ENCODE measurements around the gene NLK.
A peak's percentile ranks its signal among the peaks of the same experiment; 100 is the strongest.
"Not testable (repeated sequence)": the region's sequence is repeated elsewhere in the genome, so short reads cannot be mapped to it uniquely, and the experiment has no call there.

NLK gene

GRCh38 chr17:28228109-28228840 lies 185.8 kb downstream of the NLK start:
- POLR2A ChIA-PET (ENCODE audit: low non-redundant PET) = no interaction called here

GRCh38 chr17:28228986-28229729 lies 186.7 kb downstream of the NLK start:
- ChIA-PET POLR2A (ENCODE audit: low non-redundant PET) (interaction anchor here (0.6 kb wide), 1 partner anchor 338 kb away, joined by 3 read pairs; no protein-coding TSS in a partner anchor), CTCF (interaction anchor here (0.6 to 0.7 kb wide), 4 partner anchors 67 to 111 kb away, joined by 3 to 4 read pairs (median 3); no protein-coding TSS in a partner anchor)
- TF ChIP-seq, protein P1, sequence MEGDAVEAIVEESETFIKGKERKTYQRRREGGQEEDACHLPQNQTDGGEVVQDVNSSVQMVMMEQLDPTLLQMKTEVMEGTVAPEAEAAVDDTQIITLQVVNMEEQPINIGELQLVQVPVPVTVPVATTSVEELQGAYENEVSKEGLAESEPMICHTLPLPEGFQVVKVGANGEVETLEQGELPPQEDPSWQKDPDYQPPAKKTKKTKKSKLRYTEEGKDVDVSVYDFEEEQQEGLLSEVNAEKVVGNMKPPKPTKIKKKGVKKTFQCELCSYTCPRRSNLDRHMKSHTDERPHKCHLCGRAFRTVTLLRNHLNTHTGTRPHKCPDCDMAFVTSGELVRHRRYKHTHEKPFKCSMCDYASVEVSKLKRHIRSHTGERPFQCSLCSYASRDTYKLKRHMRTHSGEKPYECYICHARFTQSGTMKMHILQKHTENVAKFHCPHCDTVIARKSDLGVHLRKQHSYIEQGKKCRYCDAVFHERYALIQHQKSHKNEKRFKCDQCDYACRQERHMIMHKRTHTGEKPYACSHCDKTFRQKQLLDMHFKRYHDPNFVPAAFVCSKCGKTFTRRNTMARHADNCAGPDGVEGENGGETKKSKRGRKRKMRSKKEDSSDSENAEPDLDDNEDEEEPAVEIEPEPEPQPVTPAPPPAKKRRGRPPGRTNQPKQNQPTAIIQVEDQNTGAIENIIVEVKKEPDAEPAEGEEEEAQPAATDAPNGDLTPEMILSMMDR (conservative IDR thresholded peaks at IDR 0.05; ENCODE audit: low read depth) = no peak
- no peak for DNase-seq (ENCODE audit: low spot score)
- no peak overlapping the region for H3K27ac ChIP-seq

More at GRCh38 chr17:28228109-28228840, 185.8 kb downstream of the NLK start:
- CTCF ChIA-PET = interaction anchor here (0.6 kb wide), 2 partner anchors 68 to 87 kb away, joined by 3 read pairs; no protein-coding TSS in a partner anchor
- TF ChIP-seq, protein P1 (conservative IDR thresholded peaks at IDR 0.05; ENCODE audit: low read depth) = no peak
- DNase-seq (ENCODE audit: low spot score) = no peak
- peak overlapping the region; percentile 59 for H3K27ac ChIP-seq

DNA sequence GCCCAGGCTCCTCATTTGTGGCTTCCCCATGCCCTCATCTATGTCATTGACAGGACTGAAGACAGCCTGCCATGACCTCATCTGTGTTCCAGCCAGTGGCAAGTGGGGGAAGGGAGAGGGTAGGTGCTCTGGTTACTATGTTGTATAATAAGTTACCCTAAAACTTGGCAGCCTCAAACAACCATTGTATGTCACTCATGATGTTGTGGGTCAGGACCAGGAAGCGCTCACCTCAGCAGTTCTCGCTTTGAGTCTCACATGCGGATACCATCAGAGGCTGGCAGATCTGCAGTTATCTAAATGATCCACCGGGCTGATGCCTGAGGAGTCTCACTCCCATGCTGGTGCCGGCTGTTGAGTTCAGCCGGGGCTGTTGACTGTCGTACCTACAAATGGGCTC lies 187.5 kb downstream of the NLK start:
- no peak overlapping the region for H3K27ac ChIP-seq
- POLR2A ChIA-PET (ENCODE audit: low non-redundant PET) = no interaction called here
- CTCF ChIA-PET = no interaction called here
- DNase-seq (ENCODE audit: low spot score) = no peak
- TF ChIP-seq, protein P1 (conservative IDR thresholded peaks at IDR 0.05; ENCODE audit: low read depth) = no peak

GRCh38 chr17:28230607-28231006 lies 188.1 kb downstream of the NLK start:
- POLR2A ChIA-PET (ENCODE audit: low non-redundant PET); H3K27ac ChIP-seq; DNase-seq (ENCODE audit: low spot score): not testable (repeated sequence)
- CTCF ChIA-PET = interaction anchor here (0.6 kb wide), 1 partner anchor 109 kb away, joined by 3 read pairs; no protein-coding TSS in a partner anchor

- CTCF ChIA-PET; POLR2A ChIA-PET (ENCODE audit: low non-redundant PET): not testable (repeated sequence)
Measured at GRCh38 chr17:28231624-28232023, 189.1 kb downstream of the NLK start.

GRCh38 chr17:28232966-28233870 lies 190.7 kb downstream of the NLK start:
- POLR2A ChIA-PET (ENCODE audit: low non-redundant PET) = interaction anchor here (0.9 kb wide), 1 partner anchor 18 kb away, joined by 3 read pairs; no protein-coding TSS in a partner anchor
- DNase-seq (ENCODE audit: low spot score); H3K27ac ChIP-seq: not testable (repeated sequence)
- TF ChIP-seq, protein P1 (conservative IDR thresholded peaks at IDR 0.05; ENCODE audit: low read depth) = peak; percentile 72
- CTCF ChIA-PET = interaction anchor here (0.6 to 1.5 kb wide), 8 partner anchors 13 to 296 kb away, joined by 3 to 12 read pairs (median 4); no protein-coding TSS in a partner anchor

More at GRCh38 chr17:28231624-28232023, 189.1 kb downstream of the NLK start:
- H3K27ac ChIP-seq; DNase-seq (ENCODE audit: low spot score): not testable (repeated sequence)

DNA sequence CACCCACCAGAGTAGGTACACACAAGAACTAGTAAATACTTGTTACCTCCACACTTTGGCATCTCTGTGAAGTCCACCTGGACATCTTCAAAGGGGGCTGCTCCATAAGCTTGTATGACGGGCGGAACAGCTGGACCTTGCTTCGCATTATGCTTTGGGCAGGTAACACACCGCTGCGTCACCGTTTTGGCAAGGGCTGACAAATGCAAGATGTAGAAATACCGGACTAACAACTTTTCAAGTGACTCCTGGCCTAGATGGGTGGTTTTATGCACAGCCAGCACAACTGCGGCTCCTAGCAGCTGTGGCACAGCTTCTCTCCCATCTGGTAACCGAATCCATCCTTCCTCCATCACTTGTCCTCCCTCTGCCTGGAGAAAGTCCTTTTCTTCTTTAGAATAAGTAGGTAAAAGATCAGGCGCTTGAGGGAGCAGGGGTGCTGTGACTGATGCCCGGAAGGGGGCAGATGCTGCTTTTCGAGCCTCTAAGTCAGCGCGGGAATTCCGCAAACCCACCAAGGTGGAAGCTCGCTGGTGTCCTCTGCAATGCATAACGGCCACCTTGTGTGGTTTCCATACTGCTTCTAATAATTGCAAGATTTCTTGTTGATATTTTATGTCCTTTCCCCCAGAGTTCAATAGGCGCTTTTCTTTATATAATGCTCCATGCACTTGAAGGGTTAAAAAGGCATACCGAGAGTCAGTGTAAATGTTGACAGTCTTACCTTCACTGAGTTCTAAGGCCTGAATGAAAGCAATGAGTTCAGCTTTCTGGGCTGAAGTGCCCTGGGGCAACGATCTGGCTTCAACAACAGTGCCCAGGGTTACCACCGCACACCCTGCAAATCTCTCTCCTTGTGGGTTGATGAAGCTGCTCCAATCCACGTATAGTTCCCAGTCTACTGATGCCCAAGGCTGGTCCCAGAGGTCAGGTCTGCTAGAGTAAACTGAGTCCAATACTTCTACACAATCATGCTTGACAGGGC lies 191.7 kb downstream of the NLK start:
- DNase-seq (ENCODE audit: low spot score) = peak; percentile 51

DNA sequence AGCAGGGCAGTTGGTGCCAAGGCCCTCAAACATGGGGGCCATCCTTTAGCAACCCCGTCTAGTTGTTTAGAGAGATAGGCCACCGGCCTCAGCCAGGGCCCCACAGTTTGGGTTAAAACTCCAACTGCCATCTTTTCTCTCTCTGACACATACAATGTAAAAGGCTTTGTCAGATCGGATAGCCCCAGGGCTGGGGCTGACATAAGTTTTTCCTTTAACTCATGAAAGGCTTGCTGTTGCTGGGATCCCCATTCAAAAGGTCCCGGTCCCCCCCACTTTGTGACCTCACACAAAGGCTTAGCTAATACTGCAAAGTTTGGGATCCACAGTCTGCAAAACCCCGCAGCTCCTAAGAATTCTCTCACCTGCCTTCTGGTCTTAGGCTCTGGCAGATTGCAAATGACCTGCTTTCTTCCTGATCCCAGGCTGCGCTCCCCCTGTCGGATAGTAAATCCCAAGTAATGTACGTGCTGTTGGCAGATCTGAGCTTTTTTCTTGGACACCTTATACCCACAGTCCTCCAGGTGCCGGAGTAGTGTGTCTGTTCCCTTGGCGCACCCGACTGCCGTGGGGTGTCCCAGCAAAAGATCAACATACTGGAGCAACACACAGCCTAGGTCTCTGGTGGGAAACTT lies 192.7 kb downstream of the NLK start:
- H3K27ac ChIP-seq; POLR2A ChIA-PET (ENCODE audit: low non-redundant PET); DNase-seq (ENCODE audit: low spot score): not testable (repeated sequence)
- CTCF ChIA-PET = interaction anchor here (2.3 kb wide), 1 partner anchor 16 kb away, joined by 8 read pairs; no protein-coding TSS in a partner anchor

More for the DNA sequence above, 191.7 kb downstream of the NLK start:
- POLR2A ChIA-PET (ENCODE audit: low non-redundant PET) = interaction anchor here (0.9 kb wide), 1 partner anchor 17 kb away, joined by 3 read pairs; no protein-coding TSS in a partner anchor
- CTCF ChIA-PET = interaction anchor here (0.6 to 2.3 kb wide), 6 partner anchors 11 to 295 kb away, joined by 3 to 12 read pairs (median 4); no protein-coding TSS in a partner anchor
- H3K27ac ChIP-seq = not testable (repeated sequence)

- POLR2A ChIA-PET (ENCODE audit: low non-redundant PET); DNase-seq (ENCODE audit: low spot score); H3K27ac ChIP-seq: not testable (repeated sequence)
- CTCF ChIA-PET = interaction anchor here (2.3 kb wide), 1 partner anchor 15 kb away, joined by 8 read pairs; no protein-coding TSS in a partner anchor
Measured at GRCh38 chr17:28236033-28236653, 193.7 kb downstream of the NLK start.
